Upper lobe of left lung (tissue), 6 donors: Measurements from ENCODE around the gene C1QL4. TPM values are rescaled to one million over a fixed set of nuclear protein-coding genes. Genes with fewer than 3 reads are reported as not detected.

Source experiments
- ATAC-seq, 2 donors: fragments of 200-7000 bp; cut with Tn5 transposase; one replicate each; pipeline ENCODE4 v1.9.1; 2022; ENCODE audit warnings: mild to moderate bottlenecking in 2 of 2, moderate library complexity in 2 of 2; ENCODE audit not compliant: low FRiP score in 2 of 2
- DNase-seq, 2 donors: peaks; one replicate each; pipeline ENCODE4 v3.0.0-alpha.2; 2019 to 2020
- H3K27ac ChIP-seq, 4 donors: fragments of 200-600 bp; sonication (generic); one replicate each; pipeline ENCODE4 v1.5.1; 2016 to 2019
- H3K27me3 ChIP-seq, 4 donors: fragments of 200-600 bp; sonication (generic); one replicate each; pipeline ENCODE4 v1.5.1; 2017 to 2019
- H3K36me3 ChIP-seq, 4 donors: fragments of 200-600 bp; sonication (generic); one replicate each; pipeline ENCODE4 v1.5.1; 2016 to 2019
- H3K4me1 ChIP-seq, 4 donors: fragments of 200-600 bp; sonication (generic); one replicate each; pipeline ENCODE4 v1.5.1; 2018 to 2019
- H3K4me3 ChIP-seq, 4 donors: fragments of 200-600 bp; sonication (generic); one replicate each; pipeline ENCODE4 v1.5.1; 2017 to 2019; ENCODE audit warnings: mild to moderate bottlenecking in 2 of 4, moderate library complexity in 1 of 4
- H3K9me3 ChIP-seq, 4 donors: fragments of 200-600 bp; sonication (generic); one replicate each; pipeline ENCODE4 v1.5.1; 2018 to 2019
- EP300 ChIP-seq, 4 donors: sonication (generic); formaldehyde crosslinking; IDR thresholded peaks; one replicate each; pipeline ENCODE4 v1.5.1; 2017; ENCODE audit warnings: antibody characterized with exemption in 4 of 4, control low read depth in 2 of 4
- POLR2A ChIP-seq, 4 donors: fragments of 450-650 bp; IDR thresholded peaks; one replicate each; pipeline ENCODE4 v1.5.1; 2016 to 2017; ENCODE audit warnings: antibody characterized with exemption in 4 of 4, mild to moderate bottlenecking in 2 of 4
- POLR2AphosphoS5 ChIP-seq, 2 donors: sonication (generic); formaldehyde crosslinking; IDR thresholded peaks; one replicate each; pipeline ENCODE4 v1.5.1; 2017; ENCODE audit warnings: antibody characterized with exemption in 2 of 2
- WGBS, 2 donors: methylation state at CpG; one replicate each; pipeline ENCODE4 v1.1.5; 2017 to 2018; 5-methylcytosine and 5-hydroxymethylcytosine counted together
- total RNA-seq, 6 donors: library from RNA; depleted of rRNA in 4 of 6; stranded (reverse); fragments of >200 nt in 4 of 6; gene quantifications; one replicate each; pipeline versions ENCODE4 v1.1.0 to v1.2.1, GENCODE V29; 2016 to 2021
- TF ChIP-seq, protein P1 (sequence below), 6 experiments: fragments of 450-650 bp in 4 of 6; fragments of 200-600 bp in 2 of 6; sonication (generic) in 2 of 6; IDR thresholded peaks; one replicate each; pipeline ENCODE4 v1.5.1; 2016 to 2019; ENCODE audit warnings: antibody characterized with exemption in 6 of 6
- donor health status: DM: no; HTN: no; CAD: no; lungs with moderate emphysema.
- donor health status: DM: no; HTN: yes; CAD: no; lungs with severe emphysema.

Gene C1QL4
- total RNA-seq, 6 donors from 2014 or later: not detected

DNA sequence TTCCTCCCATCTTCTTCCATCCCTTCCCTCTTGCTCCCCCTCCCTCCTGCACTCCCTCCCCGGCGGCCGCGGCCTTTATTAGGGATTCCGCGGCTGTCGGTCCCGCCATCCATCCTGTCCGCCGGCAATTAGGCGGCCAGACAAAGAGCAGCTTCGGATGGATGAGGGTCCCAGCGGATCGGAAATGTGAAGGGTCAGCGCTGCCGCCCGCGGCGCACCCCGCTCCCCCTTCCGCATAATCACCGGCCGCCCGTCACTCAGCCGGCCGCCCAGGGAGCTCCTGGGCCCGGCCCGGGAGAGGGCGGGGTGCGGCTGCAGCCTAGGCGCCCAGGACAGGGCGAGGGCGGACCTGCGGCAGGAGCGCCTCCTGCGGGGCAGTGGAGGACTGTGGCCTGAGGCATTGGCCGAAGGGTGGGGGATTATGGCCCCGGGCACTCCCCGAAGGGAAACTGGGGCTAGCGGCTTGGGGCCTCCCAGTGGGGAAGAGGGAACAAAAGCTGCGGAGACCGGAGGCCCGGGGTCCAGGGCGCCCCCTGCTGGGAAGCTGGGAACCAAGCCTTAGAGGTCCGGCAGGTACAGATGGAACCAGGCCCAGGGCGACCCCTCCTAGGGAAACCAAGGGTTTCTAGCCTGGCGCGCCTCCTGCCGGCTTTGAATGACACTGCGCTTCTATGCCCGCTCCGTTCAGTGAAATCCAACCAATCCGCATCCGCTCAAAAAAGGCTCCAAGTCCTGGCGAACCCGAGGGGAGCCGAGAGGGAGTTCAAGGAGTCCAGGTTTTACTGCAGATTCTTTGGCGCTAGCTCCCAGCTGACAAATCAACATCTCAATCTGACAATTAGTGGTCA is 5.3 kb upstream of the C1QL4 start:
- H3K4me3 ChIP-seq: peak overlapping the region in 3 of 4 donors; percentile 41 to 48 (median 43)
- ATAC-seq (peak; percentile 66 to 71), DNase-seq (peak; percentile 81 to 89)
- H3K4me1 ChIP-seq: peaks cover 45 to 53% (median 50%) of the 10 kb centered on the region in 4 donors
- WGBS, 2 donors: 4 to 12% methylated on average over 9 to 45 of the region's 58 CpGs
- TF ChIP-seq POLR2A (IDR thresholded peaks at IDR 0.05): no peak
- TF ChIP-seq, protein P1, sequence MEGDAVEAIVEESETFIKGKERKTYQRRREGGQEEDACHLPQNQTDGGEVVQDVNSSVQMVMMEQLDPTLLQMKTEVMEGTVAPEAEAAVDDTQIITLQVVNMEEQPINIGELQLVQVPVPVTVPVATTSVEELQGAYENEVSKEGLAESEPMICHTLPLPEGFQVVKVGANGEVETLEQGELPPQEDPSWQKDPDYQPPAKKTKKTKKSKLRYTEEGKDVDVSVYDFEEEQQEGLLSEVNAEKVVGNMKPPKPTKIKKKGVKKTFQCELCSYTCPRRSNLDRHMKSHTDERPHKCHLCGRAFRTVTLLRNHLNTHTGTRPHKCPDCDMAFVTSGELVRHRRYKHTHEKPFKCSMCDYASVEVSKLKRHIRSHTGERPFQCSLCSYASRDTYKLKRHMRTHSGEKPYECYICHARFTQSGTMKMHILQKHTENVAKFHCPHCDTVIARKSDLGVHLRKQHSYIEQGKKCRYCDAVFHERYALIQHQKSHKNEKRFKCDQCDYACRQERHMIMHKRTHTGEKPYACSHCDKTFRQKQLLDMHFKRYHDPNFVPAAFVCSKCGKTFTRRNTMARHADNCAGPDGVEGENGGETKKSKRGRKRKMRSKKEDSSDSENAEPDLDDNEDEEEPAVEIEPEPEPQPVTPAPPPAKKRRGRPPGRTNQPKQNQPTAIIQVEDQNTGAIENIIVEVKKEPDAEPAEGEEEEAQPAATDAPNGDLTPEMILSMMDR (IDR thresholded peaks at IDR 0.05): peak; percentile 75 to 85 (median 78)
- no peaks in the 10 kb centered on the region for H3K36me3 ChIP-seq
- H3K9me3 ChIP-seq: no peaks in the 10 kb centered on the region
- H3K27me3 ChIP-seq: peaks cover 4 to 55% (median 36%) of the 10 kb centered on the region in 4 donors
- peak overlapping the region in 1 of 4 donors; percentile 25 for H3K27ac ChIP-seq

GRCh38 chr12:49341777-49342065 is 4.7 kb upstream of the C1QL4 start:
- TF ChIP-seq EP300 (IDR thresholded peaks at IDR 0.05) (no peak), POLR2A (IDR thresholded peaks at IDR 0.05) (no peak), POLR2AphosphoS5 (IDR thresholded peaks at IDR 0.05) (no peak)
- TF ChIP-seq, protein P1 (IDR thresholded peaks at IDR 0.05): no peak
- ATAC-seq (no peak), DNase-seq (peak; percentile 19 to 85)
- H3K4me1 ChIP-seq: peaks cover 45 to 53% (median 50%) of the 10 kb centered on the region in 4 donors
- no peaks in the 10 kb centered on the region for H3K36me3 ChIP-seq
- no peaks in the 10 kb centered on the region for H3K9me3 ChIP-seq
- H3K4me3 ChIP-seq: peak overlapping the region in 3 of 4 donors; percentile 41 to 48 (median 43)
- WGBS, 2 donors: 33 to 34% methylated on average over 13 to 21 of the region's 21 CpGs
- H3K27me3 ChIP-seq: peaks cover 4 to 55% (median 37%) of the 10 kb centered on the region in 4 donors
- H3K27ac ChIP-seq: no peak overlapping the region

GRCh38 chr12:49340971-49341776 is 4.2 kb upstream of the C1QL4 start:
- DNase-seq (peak in 1 of 2 donors; percentile 14), ATAC-seq (no peak)
- 49 to 54% methylated on average over 13 to 14 of the region's 14 CpGs for WGBS, 2 donors
- TF ChIP-seq, protein P1 (IDR thresholded peaks at IDR 0.05): no peak
- no peak for TF ChIP-seq POLR2AphosphoS5 (IDR thresholded peaks at IDR 0.05)
- TF ChIP-seq POLR2A (IDR thresholded peaks at IDR 0.05): no peak
- no peak for TF ChIP-seq EP300 (IDR thresholded peaks at IDR 0.05)
- Histone ChIP-seq H3K9me3 (no peaks in the 10 kb centered on the region), H3K36me3 (no peaks in the 10 kb centered on the region), H3K27me3 (peaks cover 4 to 55% (median 37%) of the 10 kb centered on the region in 4 donors), H3K27ac (no peak overlapping the region), H3K4me1 (peaks cover 45 to 52% (median 50%) of the 10 kb centered on the region in 4 donors), H3K4me3 (no peak overlapping the region)

DNA sequence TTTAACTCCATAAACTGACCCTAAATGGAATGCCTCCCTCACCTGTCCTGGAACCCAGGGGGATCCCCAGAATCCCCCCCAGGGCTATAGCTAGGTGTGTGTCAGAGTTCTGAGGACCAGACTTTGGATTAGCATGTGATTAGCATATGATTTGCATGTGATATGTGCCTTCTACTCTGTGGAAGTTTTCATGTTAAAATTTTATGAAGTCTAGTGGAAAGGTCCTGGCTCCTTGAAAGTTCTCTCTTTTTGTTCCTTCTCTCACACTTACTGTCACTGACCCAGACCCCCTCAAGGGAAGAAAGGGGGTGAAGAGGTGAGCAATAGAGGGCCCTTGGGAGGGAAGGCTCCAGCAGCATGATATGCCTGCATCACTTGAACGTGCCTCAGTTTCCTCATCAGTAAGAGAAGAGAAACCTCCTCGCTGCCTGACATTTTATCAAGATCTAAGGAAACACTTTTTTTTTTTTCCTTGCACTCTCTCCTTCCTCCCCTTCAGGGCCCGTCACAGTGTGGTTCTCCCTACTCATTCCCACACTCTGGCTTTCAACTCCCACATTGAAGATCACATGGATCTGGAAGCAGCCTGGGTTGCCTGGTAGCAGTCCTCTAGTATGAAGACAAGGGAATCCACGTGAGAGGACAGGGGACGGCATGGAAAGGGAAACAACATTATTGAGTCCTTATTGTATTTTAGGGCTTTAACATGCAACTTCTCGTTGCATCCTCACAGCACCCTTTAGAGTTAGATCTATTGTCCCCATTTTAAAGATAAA is 3.3 kb upstream of the C1QL4 start:
- Histone ChIP-seq H3K4me1 (peaks cover 36 to 46% (median 43%) of the 10 kb centered on the region in 4 donors), H3K27me3 (peaks cover 4 to 55% (median 35%) of the 10 kb centered on the region in 4 donors), H3K4me3 (no peak overlapping the region), H3K9me3 (no peaks in the 10 kb centered on the region), H3K36me3 (no peaks in the 10 kb centered on the region), H3K27ac (no peak overlapping the region)
- 60 to 63% methylated on average over 6 of the region's 6 CpGs for WGBS, 2 donors
- no peak for ATAC-seq
- TF ChIP-seq EP300 (IDR thresholded peaks at IDR 0.05): no peak
- DNase-seq: no peak

GRCh38 chr12:49339464-49339861 is 2.5 kb upstream of the C1QL4 start:
- peaks cover 30 to 40% (median 37%) of the 10 kb centered on the region in 4 donors for H3K4me1 ChIP-seq
- WGBS, 2 donors: 39 to 49% methylated on average over 5 of the region's 5 CpGs
- ATAC-seq (no peak), DNase-seq (no peak)
- H3K9me3 ChIP-seq: no peaks in the 10 kb centered on the region
- H3K36me3 ChIP-seq: no peaks in the 10 kb centered on the region
- H3K27me3 ChIP-seq: peaks cover 2 to 55% (median 31%) of the 10 kb centered on the region in 4 donors
- no peak overlapping the region for H3K27ac ChIP-seq
- no peak overlapping the region for H3K4me3 ChIP-seq
- TF ChIP-seq, protein P1 (IDR thresholded peaks at IDR 0.05): no peak
- no peak for TF ChIP-seq POLR2A (IDR thresholded peaks at IDR 0.05)
- no peak for TF ChIP-seq POLR2AphosphoS5 (IDR thresholded peaks at IDR 0.05)
- TF ChIP-seq EP300 (IDR thresholded peaks at IDR 0.05): no peak
